A673 (cell line): ENCODE measurements around the gene RGS3.

ENCODE experiments used
- CTCF ChIP-seq: fragments of 300-800, 200-600 bp; sonication (generic); conservative IDR thresholded peaks from 2 replicates; pipeline ENCODE4 v1.5.1; 2017; ENCODE audit warnings: low read depth, mild to moderate bottlenecking, antibody characterized with exemption, low read length, moderate library complexity, mixed read lengths
- EZH2 ChIP-seq: fragments of 200-600 bp; sonication (generic); IDR thresholded peaks from 2 replicates; pipeline ENCODE4 v1.6.1; 2017; ENCODE audit warnings: borderline replicate concordance, low read depth, mild to moderate bottlenecking, mixed read lengths, antibody characterized with exemption, low read length; ENCODE audit not compliant: poor library complexity, severe bottlenecking

DNA sequence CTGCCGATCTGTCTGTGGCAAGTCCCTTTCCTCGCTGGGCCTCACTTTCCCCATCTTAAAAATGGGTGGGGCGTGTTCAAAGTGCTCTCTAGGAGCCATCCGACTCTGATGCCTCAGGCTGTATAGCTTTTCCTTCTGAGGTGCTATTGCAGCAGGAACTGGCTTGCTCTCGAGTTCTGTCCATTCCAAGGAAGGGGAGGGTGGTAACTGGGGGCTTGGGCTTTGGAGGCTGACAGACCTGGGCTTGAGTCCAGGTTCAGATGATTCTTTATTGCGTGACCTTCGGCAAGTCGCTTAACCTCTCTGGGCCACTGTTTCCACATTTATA lies 139.5 kb downstream of the RGS3 start:
- TF ChIP-seq CTCF (no peak), EZH2 (no peak)
